ENCODE data around the gene PHETA1. TPM values are rescaled to one million over a fixed set of nuclear protein-coding genes. Genes with fewer than 3 reads are reported as not detected.
A peak's percentile ranks its signal among the peaks of the same experiment; 100 is the strongest.

The PHETA1 gene
- total RNA-seq, 1 donor from 2014 or later = 20.5 TPM

DNA sequence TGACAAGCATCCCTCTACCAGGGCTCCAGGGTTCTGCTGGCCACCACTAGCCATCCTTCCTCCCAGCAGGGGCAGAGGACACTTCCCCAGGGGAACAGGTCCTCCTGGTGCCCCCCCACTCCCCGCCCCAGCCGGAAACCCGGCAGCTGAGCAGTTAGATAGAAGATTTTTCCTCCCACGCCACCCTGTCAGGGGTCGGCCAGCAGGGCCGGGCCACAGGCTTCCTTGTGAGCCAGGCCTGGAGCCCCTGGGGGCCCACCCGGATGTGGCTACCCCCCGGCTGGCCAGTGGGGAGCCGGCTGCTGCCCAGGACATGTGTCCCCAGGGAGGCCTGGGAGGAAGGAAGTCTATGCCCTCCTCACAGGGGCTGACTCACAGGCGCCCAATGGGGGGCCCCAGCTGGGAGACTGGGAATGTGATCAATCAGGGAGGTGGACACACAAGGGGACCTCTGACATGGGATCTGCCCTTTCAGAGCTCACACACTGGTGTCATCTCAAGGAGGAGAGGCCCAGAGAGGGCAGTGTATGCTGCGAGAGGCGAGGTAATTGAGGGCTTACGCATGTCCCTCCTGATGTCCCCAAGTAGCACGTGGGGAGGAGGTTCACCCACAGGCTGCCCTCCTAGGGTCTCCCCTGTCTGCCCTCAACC lies 41.0 kb upstream of the PHETA1 start:
- TF ChIP-seq, protein P1, sequence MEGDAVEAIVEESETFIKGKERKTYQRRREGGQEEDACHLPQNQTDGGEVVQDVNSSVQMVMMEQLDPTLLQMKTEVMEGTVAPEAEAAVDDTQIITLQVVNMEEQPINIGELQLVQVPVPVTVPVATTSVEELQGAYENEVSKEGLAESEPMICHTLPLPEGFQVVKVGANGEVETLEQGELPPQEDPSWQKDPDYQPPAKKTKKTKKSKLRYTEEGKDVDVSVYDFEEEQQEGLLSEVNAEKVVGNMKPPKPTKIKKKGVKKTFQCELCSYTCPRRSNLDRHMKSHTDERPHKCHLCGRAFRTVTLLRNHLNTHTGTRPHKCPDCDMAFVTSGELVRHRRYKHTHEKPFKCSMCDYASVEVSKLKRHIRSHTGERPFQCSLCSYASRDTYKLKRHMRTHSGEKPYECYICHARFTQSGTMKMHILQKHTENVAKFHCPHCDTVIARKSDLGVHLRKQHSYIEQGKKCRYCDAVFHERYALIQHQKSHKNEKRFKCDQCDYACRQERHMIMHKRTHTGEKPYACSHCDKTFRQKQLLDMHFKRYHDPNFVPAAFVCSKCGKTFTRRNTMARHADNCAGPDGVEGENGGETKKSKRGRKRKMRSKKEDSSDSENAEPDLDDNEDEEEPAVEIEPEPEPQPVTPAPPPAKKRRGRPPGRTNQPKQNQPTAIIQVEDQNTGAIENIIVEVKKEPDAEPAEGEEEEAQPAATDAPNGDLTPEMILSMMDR (IDR thresholded peaks at IDR 0.05) = no peak
- ATAC-seq = no peak
- intact Hi-C loops (cut with DNase I) = no loop called here
- peak overlapping the region; percentile 86 for H3K27ac ChIP-seq
- peak; percentile 67 for DNase-seq
- peak overlapping the region; percentile 93 for H3K4me3 ChIP-seq
- H3K27me3 ChIP-seq (ENCODE audit: low read depth) = no peaks in the 10 kb centered on the region
- H3K9me3 ChIP-seq = no peaks in the 10 kb centered on the region
- no peaks in the 10 kb centered on the region for H3K36me3 ChIP-seq
- peaks cover 80% of the 10 kb centered on the region for H3K4me1 ChIP-seq

DNA sequence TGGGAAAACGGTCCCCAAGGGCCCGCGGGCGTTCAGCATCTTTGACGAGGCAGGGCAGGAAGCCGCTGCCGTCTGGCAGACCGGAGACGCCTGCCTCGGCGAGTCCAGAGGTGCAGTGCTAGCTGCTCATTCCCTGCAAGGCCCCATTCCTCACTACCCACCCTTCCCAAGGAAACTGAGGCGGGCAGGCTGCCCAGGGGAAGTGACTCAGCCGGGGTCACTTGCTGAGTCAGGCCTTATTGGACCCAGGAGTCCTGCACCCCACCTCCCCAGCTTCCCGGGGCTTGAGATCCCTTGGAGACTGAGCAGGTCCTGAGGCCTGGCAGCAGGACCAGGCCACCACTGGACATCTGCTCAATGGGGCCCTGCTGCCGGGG lies 40.5 kb upstream of the PHETA1 start:
- no peak for ATAC-seq
- Histone ChIP-seq H3K4me3 (peak overlapping the region; percentile 93), H3K27me3 (ENCODE audit: low read depth) (no peaks in the 10 kb centered on the region), H3K9me3 (no peaks in the 10 kb centered on the region), H3K4me1 (peaks cover 85% of the 10 kb centered on the region), H3K27ac (peak overlapping the region; percentile 86), H3K36me3 (no peaks in the 10 kb centered on the region)
- peak; percentile 46 for DNase-seq
- intact Hi-C loops (cut with DNase I) = no loop called here
- TF ChIP-seq, protein P1 (IDR thresholded peaks at IDR 0.05) = no peak

DNA sequence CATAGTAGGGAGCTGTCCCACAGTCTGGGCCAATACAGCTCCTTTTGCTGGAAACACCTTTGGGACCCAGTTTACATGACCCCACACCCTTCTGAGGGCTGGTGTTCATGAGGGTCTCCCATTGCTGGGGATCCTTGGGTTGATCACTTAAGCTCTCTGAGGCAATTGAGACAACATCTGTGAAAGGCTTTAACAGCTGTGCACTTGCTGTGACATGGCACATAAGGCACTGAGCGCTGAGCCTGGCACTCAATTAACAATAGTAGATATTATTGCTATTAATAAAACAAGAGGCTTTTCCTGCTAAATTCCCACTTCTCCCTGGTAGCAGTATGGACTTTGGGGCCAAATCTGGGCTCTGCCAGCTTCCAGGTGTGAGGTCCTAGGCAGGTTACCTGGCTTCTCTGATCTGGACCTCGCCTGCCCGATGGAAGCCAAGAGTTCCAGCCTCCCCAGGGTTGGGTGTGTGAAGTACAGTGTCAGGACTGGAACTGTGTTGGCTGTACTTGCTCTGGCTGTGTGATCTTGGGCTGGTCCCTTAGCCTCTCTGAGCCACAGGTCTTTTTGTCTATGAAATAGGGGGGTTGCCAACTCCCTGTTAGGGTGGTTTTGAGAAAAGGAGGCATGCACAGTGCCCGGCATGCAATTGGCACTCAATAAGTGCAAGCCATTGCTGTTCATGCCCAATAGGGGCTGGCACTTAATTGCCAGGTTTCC lies 39.9 kb upstream of the PHETA1 start:
- ATAC-seq = no peak
- H3K9me3 ChIP-seq = no peaks in the 10 kb centered on the region
- intact Hi-C loops (cut with DNase I) = no loop called here
- no peaks in the 10 kb centered on the region for H3K36me3 ChIP-seq
- H3K27me3 ChIP-seq (ENCODE audit: low read depth) = no peaks in the 10 kb centered on the region
- TF ChIP-seq, protein P1 (IDR thresholded peaks at IDR 0.05) = no peak
- peaks cover 87% of the 10 kb centered on the region for H3K4me1 ChIP-seq
- H3K4me3 ChIP-seq = peak overlapping the region; percentile 93
- DNase-seq = no peak
- peak overlapping the region; percentile 86 for H3K27ac ChIP-seq

DNA sequence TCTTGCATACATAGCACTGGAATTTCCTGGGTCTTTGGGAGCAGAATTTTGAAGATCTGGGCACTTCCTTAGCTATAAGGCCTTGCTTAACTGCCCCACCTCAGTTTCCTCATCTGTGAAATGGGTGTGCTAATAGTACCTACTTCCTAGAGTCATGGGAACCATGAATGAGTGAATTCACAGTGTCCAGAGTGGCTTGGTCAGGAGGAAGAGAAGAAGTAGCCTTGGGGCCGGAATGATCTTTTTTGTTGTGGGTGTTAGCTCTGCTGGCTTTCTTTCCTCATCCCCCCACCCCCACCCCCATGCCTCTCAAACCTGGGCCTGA lies 39.2 kb upstream of the PHETA1 start:
- Histone ChIP-seq H3K36me3 (no peaks in the 10 kb centered on the region), H3K4me3 (peak overlapping the region; percentile 93), H3K27ac (peak overlapping the region; percentile 86), H3K27me3 (ENCODE audit: low read depth) (no peaks in the 10 kb centered on the region), H3K9me3 (no peaks in the 10 kb centered on the region), H3K4me1 (peaks cover 87% of the 10 kb centered on the region)
- TF ChIP-seq, protein P1 (IDR thresholded peaks at IDR 0.05) = no peak
- ATAC-seq (no peak), DNase-seq (no peak)
- intact Hi-C loops (cut with DNase I) = no loop called here

DNA sequence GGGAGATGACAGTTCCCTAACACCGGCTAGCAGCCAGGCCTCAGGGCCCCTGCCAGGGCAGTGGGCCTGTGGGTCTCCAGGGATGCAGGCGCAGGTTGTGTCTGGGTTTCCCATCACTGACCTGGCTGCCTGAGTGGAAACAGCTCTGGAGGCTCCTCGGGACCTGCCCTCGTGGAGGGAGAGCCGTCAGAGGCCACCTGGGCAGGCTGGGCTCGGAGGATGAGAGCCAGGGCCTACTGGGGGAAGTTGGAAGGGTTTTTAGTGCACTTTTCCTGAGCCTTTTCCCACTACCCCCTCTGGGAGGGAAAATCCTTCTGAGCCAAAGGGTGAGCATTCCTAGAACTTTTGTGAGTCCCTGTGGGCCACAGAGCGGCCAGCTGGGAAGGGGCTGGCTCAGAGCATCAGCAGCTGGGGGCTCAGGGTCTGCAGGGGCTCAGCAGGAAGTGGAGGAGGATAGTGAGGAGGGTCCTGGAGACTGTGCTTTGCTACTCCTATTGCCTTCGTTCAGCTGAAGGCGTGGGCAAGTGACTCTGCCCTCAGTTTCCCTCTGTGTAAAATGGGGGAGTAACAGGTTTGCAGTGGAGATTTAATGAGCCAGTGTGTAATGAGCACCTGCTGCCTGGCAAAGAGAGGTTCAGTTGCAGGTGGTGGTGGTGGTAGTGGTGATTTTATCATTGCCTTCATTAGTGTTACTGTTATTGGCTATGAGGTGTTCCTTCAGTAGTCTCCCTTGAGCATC lies 38.7 kb upstream of the PHETA1 start:
- H3K27ac ChIP-seq = peak overlapping the region; percentile 95
- no peaks in the 10 kb centered on the region for H3K9me3 ChIP-seq
- H3K27me3 ChIP-seq (ENCODE audit: low read depth) = no peaks in the 10 kb centered on the region
- intact Hi-C loops (cut with DNase I) = no loop called here
- TF ChIP-seq, protein P1 (IDR thresholded peaks at IDR 0.05) = no peak
- peaks cover 87% of the 10 kb centered on the region for H3K4me1 ChIP-seq
- DNase-seq (no peak), ATAC-seq (no peak)
- no peaks in the 10 kb centered on the region for H3K36me3 ChIP-seq
- peak overlapping the region; percentile 93 for H3K4me3 ChIP-seq

Data from lower lobe of right lung (tissue), 2 donors.